ENCODE measurements around the gene HPS3.
A peak's percentile ranks its signal among the peaks of the same experiment; 100 is the strongest.
"Not testable (repeated sequence)": the region's sequence is repeated elsewhere in the genome, so short reads cannot be mapped to it uniquely, and the experiment has no call there.

HPS3 gene

DNA sequence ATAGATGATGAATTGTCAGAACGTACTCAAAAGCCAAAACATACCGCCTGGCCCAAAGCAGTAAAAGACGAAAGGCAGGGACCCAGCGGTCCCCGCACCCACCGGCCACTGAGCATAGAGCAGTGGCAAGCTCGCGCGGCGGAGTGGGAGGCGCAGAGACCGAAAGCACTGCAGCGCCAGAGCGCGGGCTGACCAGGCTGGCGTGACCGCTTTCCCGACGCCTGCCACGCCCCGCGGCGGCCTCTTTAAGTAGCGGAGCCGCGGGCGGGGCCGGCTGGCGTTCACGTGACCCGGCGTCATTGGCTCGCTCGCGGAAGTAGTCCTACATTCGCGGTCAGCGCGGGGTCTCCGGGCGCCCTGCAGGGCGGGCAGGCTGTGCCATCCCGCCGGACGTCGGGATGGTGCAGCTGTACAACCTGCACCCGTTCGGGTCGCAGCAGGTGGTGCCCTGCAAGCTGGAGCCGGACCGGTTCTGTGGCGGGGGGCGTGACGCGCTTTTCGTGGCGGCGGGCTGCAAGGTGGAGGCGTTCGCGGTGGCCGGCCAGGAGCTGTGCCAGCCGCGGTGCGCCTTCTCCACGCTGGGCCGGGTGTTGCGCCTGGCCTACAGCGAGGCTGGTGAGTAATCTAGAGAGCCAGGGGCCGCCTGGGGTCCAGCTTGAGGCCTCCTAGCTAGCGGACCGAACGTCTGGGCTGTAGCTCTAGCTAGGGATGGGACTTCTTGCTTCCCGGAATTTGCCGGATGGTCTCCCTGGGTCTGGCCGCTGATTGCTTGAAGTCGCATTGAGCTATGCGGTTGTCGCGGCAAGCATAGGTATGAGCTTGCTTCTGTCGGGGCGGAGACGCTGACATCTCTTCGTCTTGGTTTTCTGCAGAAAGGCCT is at the start of gene HPS3:
HPS3 (plus strand) TSS at position 313 of the 880 bp plus-strand sequence; CDS start at position 399, 86 bp downstream.
- DNase-seq (ENCODE audit: low read depth): peak; percentile 67

- no peak for DNase-seq (ENCODE audit: low read depth)
These were observed 49.3 kb upstream of the HPS3 start for GRCh38 chr3:149080011-149080698.

- DNase-seq (ENCODE audit: low read depth): no peak
These were observed 48.7 kb upstream of the HPS3 start for GRCh38 chr3:149080699-149081091.

GRCh38 chr3:149081772-149082171 is 47.7 kb upstream of the HPS3 start:
- DNase-seq (ENCODE audit: low read depth): no peak

GRCh38 chr3:149085828-149086231 is 43.6 kb upstream of the HPS3 start:
- peak; percentile 2 for DNase-seq (ENCODE audit: low read depth)

DNA sequence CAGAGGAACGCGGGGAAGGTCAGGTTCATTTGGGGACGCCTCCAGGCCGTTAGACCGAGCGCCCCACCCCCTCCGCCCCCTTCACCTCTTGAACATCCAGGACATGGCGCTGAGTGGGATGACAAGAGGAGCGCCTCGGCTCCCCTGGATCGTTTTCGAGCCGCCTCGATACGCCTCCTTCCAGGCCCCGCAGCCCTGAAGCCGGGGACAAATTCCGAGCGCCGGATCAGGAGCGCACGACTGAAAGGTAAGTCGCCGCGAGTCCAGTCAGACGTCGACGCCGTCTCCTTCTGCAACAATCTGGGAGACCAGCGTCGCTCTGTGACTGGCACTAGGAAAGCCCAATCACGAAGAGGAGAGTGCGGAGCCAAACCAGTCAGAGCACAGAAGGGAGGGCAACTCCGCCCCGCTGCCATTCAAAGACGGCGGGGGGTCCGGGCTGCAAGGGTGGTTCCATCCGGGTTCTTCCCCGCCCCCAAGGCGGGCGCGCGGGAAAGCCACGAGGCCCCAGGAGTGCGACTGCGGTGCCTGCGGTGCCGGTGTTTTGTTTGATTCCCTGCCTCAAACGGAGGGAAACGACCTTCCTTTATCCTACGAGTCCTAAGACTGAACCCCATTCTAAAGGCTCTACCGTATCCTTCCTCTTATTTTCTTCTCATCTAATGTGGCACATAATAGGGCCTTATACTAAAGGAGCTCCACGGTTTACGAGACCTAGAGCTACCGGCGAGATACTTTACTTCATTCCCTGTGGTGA is 43.0 kb upstream of the HPS3 start, which contains the start of gene HLTF:
HLTF (minus strand) TSS at position 302 of the 757 bp plus-strand sequence; CDS start at position 105, 197 bp downstream.
- DNase-seq (ENCODE audit: low read depth): peak; percentile 75

DNA sequence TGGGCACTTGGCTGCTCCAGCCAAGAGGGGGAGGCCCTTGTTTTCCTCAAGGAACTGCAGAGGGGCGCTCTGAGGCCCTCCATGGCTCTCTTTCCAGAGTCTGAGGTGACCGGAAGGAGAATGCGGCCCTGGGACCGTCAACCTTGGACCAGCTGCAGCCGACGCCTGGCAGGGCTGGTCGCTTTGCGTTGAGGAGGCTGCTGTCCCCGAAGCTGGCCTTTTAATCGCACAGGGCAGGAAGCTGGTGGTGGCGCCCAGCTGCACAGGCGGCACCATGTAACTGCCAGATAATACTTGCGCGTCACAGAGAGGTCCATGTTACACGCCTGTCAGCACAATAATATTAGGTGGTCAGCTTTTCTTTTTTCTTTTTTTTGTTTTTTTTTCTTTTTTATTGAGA is 42.2 kb upstream of the HPS3 start:
- DNase-seq (ENCODE audit: low read depth): no peak

DNA sequence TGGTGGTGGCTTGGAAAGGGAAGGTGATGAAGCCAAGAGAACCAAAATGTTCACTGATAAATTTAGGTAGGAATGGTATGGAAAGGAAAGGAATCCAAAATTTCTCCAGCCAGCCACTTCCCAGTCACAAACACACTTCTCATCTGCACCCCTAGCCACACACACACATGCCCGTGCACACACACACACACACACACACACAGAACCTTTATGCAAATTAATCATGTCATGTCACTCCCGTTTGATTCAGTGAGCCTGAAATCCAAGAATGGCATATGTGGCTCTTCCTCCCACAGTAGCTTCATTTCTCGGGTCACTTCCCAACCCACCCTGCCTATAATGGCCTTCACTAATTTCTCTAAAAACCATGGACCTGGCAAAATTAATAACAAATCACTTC is 40.0 kb upstream of the HPS3 start:
- DNase-seq (ENCODE audit: low read depth): no peak

DNA sequence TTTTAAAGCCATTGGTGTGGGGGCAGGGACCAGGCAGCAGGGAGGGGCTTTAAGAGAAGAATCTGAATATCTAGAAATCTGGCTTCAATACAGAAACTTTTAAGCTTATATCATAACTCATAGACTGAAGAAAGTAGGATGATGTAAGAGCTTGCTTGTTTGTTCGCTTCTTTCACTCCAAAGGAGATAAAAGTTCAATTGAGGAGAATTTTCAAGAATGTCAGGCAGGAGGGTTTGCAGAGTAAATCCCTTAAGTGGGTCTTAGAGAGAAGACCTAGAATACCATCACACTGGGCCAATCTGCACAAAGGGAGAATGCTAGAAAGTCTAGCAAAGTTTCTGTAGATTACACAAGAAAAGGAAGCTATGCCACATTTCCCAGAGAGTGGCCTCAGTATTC is 39.0 kb upstream of the HPS3 start:
- no peak for DNase-seq (ENCODE audit: low read depth)

DNA sequence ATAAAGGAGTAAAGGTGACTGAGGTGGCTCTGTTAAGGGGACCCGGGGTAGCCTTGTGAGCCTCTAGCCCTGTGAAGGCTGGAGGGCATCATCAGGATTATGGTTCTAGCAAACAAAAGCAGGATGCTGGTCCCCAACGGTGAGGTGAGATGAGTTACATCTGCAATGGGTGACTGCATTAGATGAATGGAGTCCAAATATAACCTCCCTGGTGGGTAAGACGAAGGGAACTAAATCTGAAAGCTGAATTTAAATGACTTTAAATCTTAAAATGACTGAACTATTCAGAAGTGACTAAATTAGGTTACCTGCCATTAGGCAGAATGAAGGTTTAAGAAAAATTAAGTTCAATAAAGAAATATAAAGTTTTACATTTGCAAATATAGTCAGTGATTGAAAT is 38.5 kb upstream of the HPS3 start:
- no peak for DNase-seq (ENCODE audit: low read depth)

DNA sequence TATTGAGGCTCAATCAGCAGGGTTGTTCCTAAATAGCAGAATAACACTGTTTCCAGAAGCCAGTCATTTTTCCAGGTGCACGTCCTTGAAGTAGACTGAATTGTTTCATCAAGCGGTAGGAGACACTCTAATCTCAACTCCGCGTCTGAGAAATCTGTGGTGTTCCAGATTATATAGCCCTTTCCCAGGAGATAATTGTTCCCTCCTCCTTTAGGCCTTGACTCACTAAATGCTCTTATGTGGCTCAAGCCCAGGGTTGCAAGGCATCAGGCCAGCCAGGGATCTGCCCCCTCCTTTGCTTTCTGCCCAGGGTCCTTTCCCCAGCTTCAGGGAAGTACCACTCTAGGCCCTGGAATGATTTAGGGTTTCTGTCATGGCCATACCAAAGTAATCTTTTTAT is 37.5 kb upstream of the HPS3 start:
- no peak for DNase-seq (ENCODE audit: low read depth)

DNA sequence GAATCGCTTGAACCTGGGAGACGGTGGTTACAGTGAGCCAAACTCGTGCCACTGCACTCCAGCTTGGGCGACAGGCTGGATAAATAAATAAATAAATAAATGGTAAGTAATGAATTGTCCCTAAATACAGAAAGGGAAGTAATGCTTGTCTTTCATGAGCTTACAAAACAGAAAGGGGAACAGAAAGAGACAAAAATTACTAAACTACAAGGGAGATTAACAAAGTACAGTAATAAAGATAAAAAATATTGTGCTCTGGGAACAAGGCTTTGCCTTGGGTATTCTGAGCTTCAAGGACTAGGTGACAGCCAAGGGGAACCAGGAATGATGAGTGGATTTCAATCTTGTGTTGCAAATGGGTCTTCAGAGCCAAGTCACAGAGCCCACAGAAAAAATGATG is 34.0 kb upstream of the HPS3 start:
- DNase-seq (ENCODE audit: low read depth): no peak

- not testable (repeated sequence) for DNase-seq (ENCODE audit: low read depth)
These were observed 31.5 kb upstream of the HPS3 start for GRCh38 chr3:149097987-149098386.

- DNase-seq (ENCODE audit: low read depth): no peak
These were observed 28.3 kb upstream of the HPS3 start for GRCh38 chr3:149101154-149101553.

- no peak for DNase-seq (ENCODE audit: low read depth)
These were observed 27.8 kb upstream of the HPS3 start for GRCh38 chr3:149101641-149102040.

DNA sequence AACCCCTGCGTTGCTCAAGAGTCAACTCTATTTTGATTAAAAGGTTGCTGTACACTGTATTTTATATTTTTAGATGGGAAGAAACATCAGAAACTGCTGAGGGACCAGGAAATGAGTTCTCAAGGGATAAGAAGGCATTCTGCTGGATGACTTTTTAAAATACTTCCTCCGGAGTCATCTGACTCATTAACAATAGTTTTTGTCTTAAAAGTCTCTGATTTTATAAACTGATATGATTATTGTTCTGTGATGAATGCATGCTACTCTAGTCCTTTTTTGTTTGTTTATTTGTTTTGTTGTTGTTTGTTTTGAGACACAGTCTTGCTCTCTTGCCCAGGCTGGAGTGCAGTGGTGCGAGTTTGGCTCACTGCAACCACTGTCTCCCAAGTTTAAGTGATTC is 25.0 kb upstream of the HPS3 start:
- no peak for DNase-seq (ENCODE audit: low read depth)

- no peak for DNase-seq (ENCODE audit: low read depth)
These were observed 15.0 kb upstream of the HPS3 start for GRCh38 chr3:149114458-149114857.

GRCh38 chr3:149115114-149115513 is 14.3 kb upstream of the HPS3 start:
- DNase-seq (ENCODE audit: low read depth): no peak

- DNase-seq (ENCODE audit: low read depth): no peak
These were observed 10.7 kb upstream of the HPS3 start for GRCh38 chr3:149118724-149119123.

DNA sequence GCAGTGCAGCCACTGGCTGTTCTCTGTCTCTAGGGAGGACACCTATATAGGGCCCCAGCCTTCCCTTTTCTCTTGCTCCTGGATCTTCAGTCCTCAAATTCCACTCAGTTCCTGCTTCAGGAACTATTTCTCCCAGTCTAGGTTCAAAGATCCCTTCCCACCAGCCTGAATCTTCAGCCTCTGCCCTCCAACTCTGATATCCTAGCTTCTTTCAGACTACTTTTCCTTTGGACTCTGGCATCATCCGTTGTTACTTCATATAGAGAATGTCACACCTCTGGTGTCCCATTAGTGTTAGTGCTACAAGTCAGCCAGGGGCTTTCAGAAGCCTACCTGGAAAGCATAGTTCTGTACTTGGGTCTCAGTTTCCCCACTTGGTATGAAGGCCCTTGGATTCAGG is 10.0 kb upstream of the HPS3 start:
- DNase-seq (ENCODE audit: low read depth): no peak

GRCh38 chr3:149120051-149120972 is 9.1 kb upstream of the HPS3 start:
- DNase-seq (ENCODE audit: low read depth): no peak

Measured in stimulated activated CD8-positive, alpha-beta memory T cell treated with anti-CD3 and anti-CD28 coated beads, Interleukin-15, amount 100 ng/mL, for 24 hours (primary cell).